ENCODE results near the gene MYOM1. TPM values are rescaled to one million over a fixed set of nuclear protein-coding genes. Genes with fewer than 3 reads are reported as not detected.

MYOM1 gene
- total RNA-seq, 4 donors from 2014 or later, result 1.3 to 29.7 (median 3.1) TPM

DNA sequence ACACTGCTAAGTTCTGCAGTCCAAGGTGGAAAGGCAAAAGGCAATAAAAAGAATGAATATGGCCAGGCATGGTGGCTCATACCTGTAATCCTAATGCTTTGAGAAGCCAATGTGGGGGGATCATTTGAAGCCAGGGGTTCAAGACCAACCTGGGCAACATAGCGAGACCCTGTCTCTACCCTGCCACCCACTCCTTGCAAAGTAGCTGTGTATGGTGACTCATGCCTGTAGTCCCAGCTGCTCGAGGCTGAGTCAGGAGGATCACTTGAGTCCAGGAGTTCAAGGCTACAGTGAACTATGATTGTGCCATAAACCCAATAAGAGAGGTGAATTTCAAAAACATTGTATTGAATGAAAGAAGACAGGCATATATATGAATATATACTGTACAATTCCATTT is 44.6 kb upstream of the MYOM1 start:
- no peaks in the 10 kb centered on the region for H3K36me3 ChIP-seq
- peak overlapping the region in 3 of 4 donors; percentile 96 to 99 (median 97) for H3K27ac ChIP-seq
- H3K27me3 ChIP-seq, result no peaks in the 10 kb centered on the region
- TF ChIP-seq CTCF (IDR thresholded peaks at IDR 0.05), result no peak
- no peak for TF ChIP-seq POLR2A (IDR thresholded peaks at IDR 0.05)
- H3K9me3 ChIP-seq, result no peaks in the 10 kb centered on the region
- H3K4me3 ChIP-seq, result peak overlapping the region in 2 of 4 donors; percentile 81 to 94
- DNase-seq, result peak in 2 of 3 donors; percentile 56 to 73
- H3K4me1 ChIP-seq, result peaks cover 0 to 62% (median 18%) of the 10 kb centered on the region in 4 donors

GRCh38 chr18:3263132-3263700 is 43.4 kb upstream of the MYOM1 start:
- no peaks in the 10 kb centered on the region for H3K9me3 ChIP-seq
- H3K27me3 ChIP-seq, result no peaks in the 10 kb centered on the region
- peaks cover 0 to 51% (median 12%) of the 10 kb centered on the region in 4 donors for H3K4me1 ChIP-seq
- no peak for DNase-seq
- H3K4me3 ChIP-seq, result peak overlapping the region; percentile 81 to 94 (median 93)
- TF ChIP-seq POLR2A (IDR thresholded peaks at IDR 0.05) (no peak), CTCF (IDR thresholded peaks at IDR 0.05) (no peak)
- H3K36me3 ChIP-seq, result peaks cover 0 to 6% (median 0%) of the 10 kb centered on the region in 3 donors
- H3K27ac ChIP-seq, result peak overlapping the region; percentile 96 to 99 (median 98)

- Histone ChIP-seq H3K36me3 (peaks cover 0 to 14% (median 0%) of the 10 kb centered on the region in 3 donors), H3K9me3 (no peaks in the 10 kb centered on the region), H3K27ac (peak overlapping the region; percentile 96 to 99 (median 98)), H3K4me1 (peaks cover 0 to 43% (median 8%) of the 10 kb centered on the region in 4 donors), H3K27me3 (no peaks in the 10 kb centered on the region), H3K4me3 (peak overlapping the region; percentile 81 to 94 (median 93))
- TF ChIP-seq CTCF (IDR thresholded peaks at IDR 0.05) (no peak), POLR2A (IDR thresholded peaks at IDR 0.05) (no peak)
- DNase-seq, result no peak
Observed at GRCh38 chr18:3262234-3263131, 42.7 kb upstream of the MYOM1 start.

- peak; percentile 77 to 95 (median 91) for DNase-seq
- peak within 1 kb of the TSS; percentile 81 to 94 (median 93) for H3K4me3 ChIP-seq
- H3K27ac ChIP-seq, result peak within 1 kb of the TSS; percentile 96 to 99 (median 98)
- no peaks in the 10 kb centered on the region for H3K9me3 ChIP-seq
- H3K27me3 ChIP-seq, result no peaks in the 10 kb centered on the region
- H3K36me3 ChIP-seq, result peaks cover 0 to 22% (median 0%) of the 10 kb centered on the region in 3 donors
- TF ChIP-seq CTCF (IDR thresholded peaks at IDR 0.05), result peak in 2 of 6 experiments; percentile 12 to 15
- TF ChIP-seq POLR2A (IDR thresholded peaks at IDR 0.05), result peak; percentile 78 to 79
- H3K4me1 ChIP-seq, result peaks cover 0 to 35% (median 8%) of the 10 kb centered on the region in 4 donors
Observed at GRCh38 chr18:3261373-3262233, 41.8 kb upstream of the MYOM1 start, which contains the start of gene MYL12B. Gene MYL12B, plus strand, starts transcription at chr18:3262133. Its CDS starts 10,766 bp downstream, at chr18:3272899.

DNA sequence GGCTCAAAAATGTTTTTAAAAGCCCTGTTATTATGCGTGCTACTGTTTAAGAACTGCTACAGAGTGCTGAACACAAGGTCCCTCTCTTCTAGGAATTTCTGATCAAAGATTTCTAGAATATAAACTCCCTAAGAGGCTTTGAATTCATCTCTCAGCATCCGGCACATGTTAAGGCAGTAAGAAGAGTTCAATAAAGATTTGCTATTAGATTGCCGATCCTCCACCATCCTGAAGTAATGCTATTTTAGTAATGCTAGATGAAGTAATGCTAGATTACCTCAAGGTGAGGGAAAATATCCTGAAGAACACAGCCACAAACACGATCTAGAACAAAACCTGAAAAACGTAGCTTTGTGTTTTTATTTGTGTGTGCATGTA is 41.2 kb upstream of the MYOM1 start:
- Histone ChIP-seq H3K27ac (peak overlapping the region; percentile 96 to 99 (median 98)), H3K27me3 (no peaks in the 10 kb centered on the region), H3K9me3 (no peaks in the 10 kb centered on the region), H3K4me3 (peak overlapping the region; percentile 81 to 94 (median 93)), H3K4me1 (peaks cover 0 to 28% (median 9%) of the 10 kb centered on the region in 4 donors), H3K36me3 (peaks cover 0 to 29% (median 0%) of the 10 kb centered on the region in 3 donors)
- no peak for DNase-seq
- TF ChIP-seq CTCF (IDR thresholded peaks at IDR 0.05) (peak in 1 of 6 experiments; percentile 4), POLR2A (IDR thresholded peaks at IDR 0.05) (no peak)

Measured in Peyer's patch (tissue), 4 donors.